Stimulated activated CD4-positive, alpha-beta T cell treated with anti-CD3 and anti-CD28 coated beads, Interleukin-12 subunit alpha, Interleukin-12 subunit beta, amount 100 ng/mL, for 24 hours (primary cell): ENCODE results near the gene SLCO6A1.

Experiments used
- DNase-seq, 2 experiments: peaks; one replicate each; pipeline ENCODE4 v3.0.0-alpha.2; 2020; ENCODE audit warnings: low read depth in 2 of 2

The SLCO6A1 gene

DNA sequence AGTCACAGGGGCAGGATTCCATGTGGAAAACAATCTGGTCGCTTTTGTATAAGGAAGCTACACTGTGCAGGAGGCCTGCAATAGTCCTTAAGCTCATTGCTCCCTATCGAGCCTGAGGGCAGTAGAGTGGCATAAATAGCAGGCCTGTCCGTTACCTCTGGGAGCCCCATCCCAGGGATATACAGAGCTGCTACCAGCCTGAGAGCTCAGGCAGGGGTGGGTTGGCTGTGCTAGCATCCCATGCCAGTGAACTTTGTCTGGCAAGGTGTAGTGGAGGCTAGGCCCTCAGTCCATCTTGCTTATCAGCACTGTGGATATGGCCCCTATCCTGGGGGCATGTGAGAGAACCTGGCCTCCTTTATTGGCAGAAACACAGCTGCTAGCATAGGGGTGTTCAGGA, 47.7 kb downstream of the SLCO6A1 start:
- no peak for DNase-seq

GRCh38 chr5:102450313-102450990, 48.3 kb downstream of the SLCO6A1 start:
- DNase-seq: no peak

DNA sequence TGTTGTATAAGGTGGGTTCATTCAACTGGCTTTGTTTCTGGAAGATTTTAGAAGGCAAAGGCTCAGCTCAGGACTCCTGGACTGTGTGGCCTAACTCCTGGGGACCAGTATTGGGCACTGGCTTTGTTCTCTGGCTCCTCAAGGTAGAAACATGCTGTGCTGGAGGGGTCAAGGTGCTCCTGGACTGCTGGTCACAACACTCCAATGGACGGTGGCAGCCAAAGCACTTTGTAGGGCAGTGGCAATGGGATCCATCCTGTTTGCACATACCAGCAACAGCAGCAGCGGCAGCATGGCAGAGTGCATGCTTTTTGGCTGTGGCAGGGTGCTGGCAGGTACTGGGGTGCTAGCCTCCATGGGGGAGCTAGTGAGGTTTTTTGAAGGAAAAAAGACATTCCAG, 65.3 kb downstream of the SLCO6A1 start:
- no peak for DNase-seq

DNA sequence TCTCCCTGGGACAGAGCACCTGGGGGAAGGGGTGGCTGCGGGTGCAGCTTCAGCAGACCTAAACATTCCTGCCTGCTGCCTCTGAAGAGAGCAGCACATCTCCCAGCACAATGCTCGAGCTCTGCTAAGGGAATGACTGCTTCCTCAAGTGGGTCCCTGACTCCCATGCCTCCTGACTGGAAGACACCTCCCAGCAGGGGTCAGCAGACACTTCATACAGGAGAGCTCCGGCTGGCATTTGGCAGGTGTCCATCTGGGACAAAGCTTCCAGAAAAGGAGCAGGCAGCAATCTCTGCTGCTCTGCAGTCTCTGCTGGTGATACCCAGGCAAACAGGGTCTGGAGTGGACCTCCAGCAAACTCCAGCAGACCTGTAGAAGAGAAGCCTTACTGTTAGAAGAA, 77.2 kb downstream of the SLCO6A1 start:
- DNase-seq: no peak

- DNase-seq: no peak
These were observed 80.3 kb downstream of the SLCO6A1 start for GRCh38 chr5:102418531-102418930.

- no peak for DNase-seq
These were observed 84.4 kb downstream of the SLCO6A1 start for GRCh38 chr5:102414448-102414847.

DNA sequence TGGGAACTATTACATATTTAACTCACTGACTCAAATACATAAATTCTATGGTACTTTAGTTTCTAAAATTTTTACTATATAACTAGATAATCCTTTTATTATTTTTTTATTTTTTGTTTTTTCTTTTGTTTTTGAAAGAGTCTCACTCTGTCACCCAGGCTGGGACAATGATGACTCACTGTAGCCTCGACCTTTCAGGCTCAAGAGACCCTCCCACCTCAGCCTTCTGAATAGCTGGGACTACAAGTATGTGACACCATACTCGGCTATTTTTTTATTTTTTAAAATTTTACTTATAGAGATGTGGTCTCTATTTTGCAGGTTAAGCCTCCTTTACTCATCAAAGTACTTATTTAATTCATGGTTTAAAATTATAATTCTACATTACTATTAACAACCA, 110.6 kb downstream of the SLCO6A1 start:
- no peak for DNase-seq

- DNase-seq: no peak
These were observed 113.4 kb downstream of the SLCO6A1 start for GRCh38 chr5:102385365-102385764.

GRCh38 chr5:102380174-102380573, 118.6 kb downstream of the SLCO6A1 start:
- DNase-seq: no peak

DNA sequence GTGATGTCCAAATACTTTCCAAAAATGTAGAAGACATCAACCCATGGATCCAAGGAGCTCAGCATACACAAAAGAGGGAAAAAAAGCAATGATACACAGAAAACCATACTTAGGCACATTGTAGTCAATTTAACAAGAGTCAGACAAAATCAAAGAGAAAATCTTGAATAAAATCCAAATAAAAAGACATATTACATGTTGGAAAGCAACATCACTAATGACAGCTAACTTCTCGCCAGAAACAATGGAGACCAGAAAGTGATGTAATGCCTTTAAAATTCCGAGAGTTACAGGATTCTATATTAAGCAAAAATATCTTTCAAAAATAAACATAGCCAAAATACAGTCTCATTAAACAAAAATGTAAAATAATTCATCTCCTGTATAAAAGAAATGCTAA, 122.9 kb downstream of the SLCO6A1 start:
- no peak for DNase-seq

- no peak for DNase-seq
These were observed 123.5 kb downstream of the SLCO6A1 start for GRCh38 chr5:102375272-102375671.

DNA sequence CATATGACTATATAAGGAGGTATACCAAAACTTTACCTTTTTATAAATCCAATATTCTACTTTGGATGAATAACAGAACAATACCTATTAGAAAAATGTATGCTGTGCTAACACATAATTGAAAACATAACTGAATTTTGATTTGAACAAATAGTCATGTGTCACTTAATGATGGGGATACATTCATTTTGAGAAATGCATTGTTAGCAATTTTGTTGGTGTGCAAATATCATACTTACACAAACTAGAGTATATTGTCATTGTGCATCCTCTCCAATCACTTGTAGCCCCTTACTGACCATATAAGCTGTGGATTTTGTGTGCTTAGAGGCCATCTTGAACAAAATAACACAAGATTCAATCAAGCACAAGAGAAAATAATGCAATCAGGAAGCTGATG, 130.4 kb downstream of the SLCO6A1 start:
- DNase-seq: no peak

- no peak for DNase-seq
These were observed 157.0 kb downstream of the SLCO6A1 start for GRCh38 chr5:102341681-102342288.

DNA sequence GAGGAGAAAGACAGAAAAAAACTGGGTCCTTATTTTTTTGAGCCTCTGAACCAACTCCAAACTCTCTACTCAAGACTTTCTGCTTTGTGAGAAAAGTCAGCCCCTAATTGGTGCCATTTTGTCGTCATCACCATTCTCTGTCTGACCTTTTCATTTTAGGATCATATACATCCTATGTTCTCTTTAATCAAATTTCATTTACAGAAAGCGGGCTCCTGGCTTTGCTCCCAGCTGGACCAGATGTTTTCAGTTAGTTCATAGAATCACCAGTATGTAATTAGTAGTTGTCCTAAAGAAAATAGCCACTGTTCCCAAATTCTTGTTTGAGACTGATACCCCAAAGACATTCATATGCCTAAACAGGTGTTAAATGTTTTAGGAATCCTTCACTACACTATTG, 174.1 kb downstream of the SLCO6A1 start:
- no peak for DNase-seq
